Measurements from ENCODE around the gene RNF223.

GRCh38 chr1:1115136-1115785, 41.2 kb upstream of the RNF223 start:
- TF ChIP-seq, protein P1, sequence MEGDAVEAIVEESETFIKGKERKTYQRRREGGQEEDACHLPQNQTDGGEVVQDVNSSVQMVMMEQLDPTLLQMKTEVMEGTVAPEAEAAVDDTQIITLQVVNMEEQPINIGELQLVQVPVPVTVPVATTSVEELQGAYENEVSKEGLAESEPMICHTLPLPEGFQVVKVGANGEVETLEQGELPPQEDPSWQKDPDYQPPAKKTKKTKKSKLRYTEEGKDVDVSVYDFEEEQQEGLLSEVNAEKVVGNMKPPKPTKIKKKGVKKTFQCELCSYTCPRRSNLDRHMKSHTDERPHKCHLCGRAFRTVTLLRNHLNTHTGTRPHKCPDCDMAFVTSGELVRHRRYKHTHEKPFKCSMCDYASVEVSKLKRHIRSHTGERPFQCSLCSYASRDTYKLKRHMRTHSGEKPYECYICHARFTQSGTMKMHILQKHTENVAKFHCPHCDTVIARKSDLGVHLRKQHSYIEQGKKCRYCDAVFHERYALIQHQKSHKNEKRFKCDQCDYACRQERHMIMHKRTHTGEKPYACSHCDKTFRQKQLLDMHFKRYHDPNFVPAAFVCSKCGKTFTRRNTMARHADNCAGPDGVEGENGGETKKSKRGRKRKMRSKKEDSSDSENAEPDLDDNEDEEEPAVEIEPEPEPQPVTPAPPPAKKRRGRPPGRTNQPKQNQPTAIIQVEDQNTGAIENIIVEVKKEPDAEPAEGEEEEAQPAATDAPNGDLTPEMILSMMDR (IDR thresholded peaks at IDR 0.05), result no peak
- no peak for TF ChIP-seq POLR2AphosphoS5 (IDR thresholded peaks at IDR 0.05)
- no peak for TF ChIP-seq EP300 (IDR thresholded peaks at IDR 0.05)
- no peak for TF ChIP-seq POLR2A (IDR thresholded peaks at IDR 0.05; ENCODE audit: low read depth)

Data from esophagus muscularis mucosa (tissue), 4 donors.